Tibial nerve (tissue), 4 donors: ENCODE data around the gene LMF1. TPM values are rescaled to one million over a fixed set of nuclear protein-coding genes. Genes with fewer than 3 reads are reported as not detected.

Experiments
- DNase-seq, 2 donors: peaks; one replicate each; pipeline ENCODE4 v3.0.0-alpha.2; 2019; ENCODE audit warnings: low spot score in 2 of 2
- H3K27ac ChIP-seq, 4 donors: fragments of 200-600 bp; sonication (generic) in 3 of 4; one replicate each; pipeline ENCODE4 v1.5.1; 2017 to 2019; ENCODE audit warnings: mild to moderate bottlenecking in 1 of 4
- H3K27me3 ChIP-seq, 2 donors: fragments of 200-600 bp; sonication (generic) in 1 of 2; one replicate each; pipeline versions ENCODE4 v1.5.1 to v1.6.0; 2017 to 2019
- H3K36me3 ChIP-seq, 3 donors: fragments of 200-600 bp; sonication (generic); one replicate each; pipeline ENCODE4 v1.5.1; 2018 to 2019
- H3K4me1 ChIP-seq, 4 donors: fragments of 200-600 bp; sonication (generic) in 3 of 4; one replicate each; pipeline ENCODE4 v1.5.1; 2017 to 2019
- H3K4me3 ChIP-seq, 4 donors: fragments of 200-600 bp; sonication (generic) in 3 of 4; one replicate each; pipeline ENCODE4 v1.5.1; 2017 to 2019; ENCODE audit warnings: mild to moderate bottlenecking in 1 of 4, moderate library complexity in 1 of 4
- H3K9me3 ChIP-seq, 4 donors: fragments of 200-600 bp; sonication (generic) in 3 of 4; one replicate each; pipeline ENCODE4 v1.5.1; 2017 to 2019
- EP300 ChIP-seq, 2 donors: sonication (generic); formaldehyde crosslinking; IDR thresholded peaks; one replicate each; pipeline ENCODE4 v1.6.1; 2017; ENCODE audit warnings: antibody characterized with exemption in 2 of 2, mild to moderate bottlenecking in 1 of 2
- POLR2A ChIP-seq, 2 donors: fragments of 450-650 bp; IDR thresholded peaks; one replicate each; pipeline ENCODE4 v1.6.1; 2017; ENCODE audit warnings: antibody characterized with exemption in 2 of 2, mild to moderate bottlenecking in 2 of 2, moderate library complexity in 2 of 2
- WGBS, 2 donors: methylation state at CpG; one replicate each; pipeline ENCODE4 v1.1.5; 2018; 5-methylcytosine and 5-hydroxymethylcytosine counted together
- total RNA-seq, 4 donors: library from RNA; depleted of rRNA; stranded (reverse); fragments of >200 nt; gene quantifications; one replicate each; pipeline ENCODE4 v1.1.0, GENCODE V29; 2016
- TF ChIP-seq, protein P1 (sequence below), 5 experiments: fragments of 200-600 bp in 3 of 5; fragments of 450-650 bp in 2 of 5; sonication (generic) in 3 of 5; IDR thresholded peaks; one replicate each; pipeline ENCODE4 v1.5.1; 2016 to 2019; ENCODE audit warnings: antibody characterized with exemption in 5 of 5, mild to moderate bottlenecking in 3 of 5, moderate library complexity in 2 of 5

LMF1 gene
- total RNA-seq, 4 donors from 2014 or later = 24.5 to 58.5 (median 31.8) TPM

DNA sequence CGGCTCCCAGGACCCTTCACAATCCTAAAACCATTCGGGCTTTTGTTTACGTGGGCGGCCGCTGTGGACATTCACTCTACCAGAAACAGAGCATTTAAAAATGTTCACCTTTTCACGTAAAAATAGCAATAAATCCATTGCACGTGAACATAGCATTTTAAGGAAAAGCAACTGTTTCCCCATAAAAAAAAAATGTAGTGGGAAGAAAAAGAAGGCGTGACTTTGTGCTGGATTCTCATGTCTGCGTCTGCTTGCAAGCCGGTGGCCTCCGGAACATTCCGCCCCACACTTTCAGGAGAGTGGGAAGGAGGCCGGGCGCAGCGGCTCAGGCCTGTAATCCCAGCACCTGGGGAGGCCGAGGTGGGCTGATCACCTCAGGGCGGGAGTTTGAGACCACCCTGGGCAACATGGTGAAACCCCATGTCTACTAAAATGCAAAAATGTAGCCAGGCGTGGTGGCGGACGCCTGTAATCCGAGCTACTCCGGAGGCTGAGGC, 156.8 kb downstream of the LMF1 start:
- Histone ChIP-seq H3K27ac (peak overlapping the region in 1 of 4 donors; percentile 68), H3K4me1 (peaks cover 0 to 15% (median 0%) of the 10 kb centered on the region in 4 donors), H3K36me3 (no peaks in the 10 kb centered on the region), H3K27me3 (peaks cover 0 to 56% of the 10 kb centered on the region in 2 donors), H3K9me3 (peaks cover 0 to 6% (median 0%) of the 10 kb centered on the region in 4 donors), H3K4me3 (peak overlapping the region in 1 of 4 donors; percentile 2)
- TF ChIP-seq EP300 (IDR thresholded peaks at IDR 0.05) (no peak), POLR2A (IDR thresholded peaks at IDR 0.05) (no peak)
- TF ChIP-seq, protein P1, sequence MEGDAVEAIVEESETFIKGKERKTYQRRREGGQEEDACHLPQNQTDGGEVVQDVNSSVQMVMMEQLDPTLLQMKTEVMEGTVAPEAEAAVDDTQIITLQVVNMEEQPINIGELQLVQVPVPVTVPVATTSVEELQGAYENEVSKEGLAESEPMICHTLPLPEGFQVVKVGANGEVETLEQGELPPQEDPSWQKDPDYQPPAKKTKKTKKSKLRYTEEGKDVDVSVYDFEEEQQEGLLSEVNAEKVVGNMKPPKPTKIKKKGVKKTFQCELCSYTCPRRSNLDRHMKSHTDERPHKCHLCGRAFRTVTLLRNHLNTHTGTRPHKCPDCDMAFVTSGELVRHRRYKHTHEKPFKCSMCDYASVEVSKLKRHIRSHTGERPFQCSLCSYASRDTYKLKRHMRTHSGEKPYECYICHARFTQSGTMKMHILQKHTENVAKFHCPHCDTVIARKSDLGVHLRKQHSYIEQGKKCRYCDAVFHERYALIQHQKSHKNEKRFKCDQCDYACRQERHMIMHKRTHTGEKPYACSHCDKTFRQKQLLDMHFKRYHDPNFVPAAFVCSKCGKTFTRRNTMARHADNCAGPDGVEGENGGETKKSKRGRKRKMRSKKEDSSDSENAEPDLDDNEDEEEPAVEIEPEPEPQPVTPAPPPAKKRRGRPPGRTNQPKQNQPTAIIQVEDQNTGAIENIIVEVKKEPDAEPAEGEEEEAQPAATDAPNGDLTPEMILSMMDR (IDR thresholded peaks at IDR 0.05) = no peak
- no peak for DNase-seq
- 42 to 45% methylated on average over 22 of the region's 22 CpGs for WGBS, 2 donors

DNA sequence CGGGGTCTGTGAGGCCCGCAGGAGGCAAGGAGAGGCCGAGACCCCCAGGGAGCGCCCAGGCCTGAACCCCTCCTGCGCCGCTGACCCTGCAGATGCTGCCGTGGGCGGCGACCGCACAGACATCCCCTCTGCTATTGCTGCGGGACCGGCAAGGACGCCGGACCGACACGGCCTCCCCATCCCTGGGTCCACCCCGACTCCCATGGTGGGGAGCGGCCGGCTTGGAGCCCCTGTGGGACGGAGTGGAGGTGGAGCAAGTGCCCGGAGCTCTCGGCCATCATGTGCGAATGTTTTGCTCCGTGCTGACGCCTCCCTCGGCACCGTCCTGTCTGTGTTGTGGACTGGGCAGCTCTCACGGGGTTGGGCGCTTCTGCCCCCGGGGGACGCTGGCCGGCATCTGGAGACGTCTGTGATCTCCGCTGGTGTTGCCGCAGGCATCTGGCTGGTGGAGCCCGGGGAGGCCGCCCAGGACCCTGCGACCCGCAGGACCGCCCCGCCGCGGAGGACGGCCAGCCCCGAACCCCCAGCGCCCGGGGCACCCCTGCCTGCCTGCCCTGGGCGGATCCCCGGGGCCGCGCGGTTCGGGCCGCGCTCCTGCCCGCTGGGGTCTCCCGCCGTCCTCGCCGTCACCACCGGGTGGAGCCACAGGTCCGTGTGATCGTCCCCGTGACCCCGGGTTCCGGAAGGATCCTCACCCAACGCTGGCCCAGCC, 157.4 kb downstream of the LMF1 start:
- 12 to 15% methylated on average over 21 to 48 of the region's 67 CpGs for WGBS, 2 donors
- H3K27me3 ChIP-seq = peaks cover 0 to 50% of the 10 kb centered on the region in 2 donors
- H3K36me3 ChIP-seq = no peaks in the 10 kb centered on the region
- peak overlapping the region in 1 of 4 donors; percentile 68 for H3K27ac ChIP-seq
- peak in 1 of 2 donors; percentile 26 for DNase-seq
- peaks cover 0 to 16% (median 3%) of the 10 kb centered on the region in 4 donors for H3K4me1 ChIP-seq
- H3K9me3 ChIP-seq = peaks cover 0 to 6% (median 0%) of the 10 kb centered on the region in 4 donors
- H3K4me3 ChIP-seq = peak overlapping the region in 2 of 4 donors; percentile 2 to 33
- TF ChIP-seq EP300 (IDR thresholded peaks at IDR 0.05) = no peak
- TF ChIP-seq, protein P1 (IDR thresholded peaks at IDR 0.05) = peak; percentile 58 to 91 (median 70)
- TF ChIP-seq POLR2A (IDR thresholded peaks at IDR 0.05) = no peak

DNA sequence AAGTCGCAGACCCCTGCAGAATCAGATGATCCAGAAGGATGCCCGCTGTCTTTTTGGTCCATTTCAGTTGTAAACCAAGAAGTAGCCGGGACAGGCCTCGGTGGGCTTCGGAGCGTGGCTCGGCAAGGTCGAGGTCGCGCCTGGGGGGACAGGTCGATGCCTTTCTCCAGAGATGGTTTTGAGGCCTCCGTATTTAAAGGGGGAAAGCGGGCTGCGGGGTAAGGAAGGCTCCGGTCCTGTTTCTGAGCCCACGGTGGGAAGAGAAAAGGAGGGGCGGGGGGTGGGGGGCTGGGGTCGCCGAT, 162.7 kb downstream of the LMF1 start:
- H3K36me3 ChIP-seq = no peaks in the 10 kb centered on the region
- peak overlapping the region in 3 of 4 donors; percentile 92 to 95 (median 92) for H3K27ac ChIP-seq
- DNase-seq = no peak
- H3K9me3 ChIP-seq = peaks cover 0 to 6% (median 0%) of the 10 kb centered on the region in 4 donors
- TF ChIP-seq EP300 (IDR thresholded peaks at IDR 0.05) (no peak), POLR2A (IDR thresholded peaks at IDR 0.05) (no peak)
- TF ChIP-seq, protein P1 (IDR thresholded peaks at IDR 0.05) = no peak
- WGBS, 2 donors = 40 to 60% methylated on average over 19 of the region's 19 CpGs
- peaks cover 0 to 19% (median 14%) of the 10 kb centered on the region in 4 donors for H3K4me1 ChIP-seq
- H3K27me3 ChIP-seq = peaks cover 0 to 13% of the 10 kb centered on the region in 2 donors
- H3K4me3 ChIP-seq = peak overlapping the region; percentile 29 to 88 (median 78)

DNA sequence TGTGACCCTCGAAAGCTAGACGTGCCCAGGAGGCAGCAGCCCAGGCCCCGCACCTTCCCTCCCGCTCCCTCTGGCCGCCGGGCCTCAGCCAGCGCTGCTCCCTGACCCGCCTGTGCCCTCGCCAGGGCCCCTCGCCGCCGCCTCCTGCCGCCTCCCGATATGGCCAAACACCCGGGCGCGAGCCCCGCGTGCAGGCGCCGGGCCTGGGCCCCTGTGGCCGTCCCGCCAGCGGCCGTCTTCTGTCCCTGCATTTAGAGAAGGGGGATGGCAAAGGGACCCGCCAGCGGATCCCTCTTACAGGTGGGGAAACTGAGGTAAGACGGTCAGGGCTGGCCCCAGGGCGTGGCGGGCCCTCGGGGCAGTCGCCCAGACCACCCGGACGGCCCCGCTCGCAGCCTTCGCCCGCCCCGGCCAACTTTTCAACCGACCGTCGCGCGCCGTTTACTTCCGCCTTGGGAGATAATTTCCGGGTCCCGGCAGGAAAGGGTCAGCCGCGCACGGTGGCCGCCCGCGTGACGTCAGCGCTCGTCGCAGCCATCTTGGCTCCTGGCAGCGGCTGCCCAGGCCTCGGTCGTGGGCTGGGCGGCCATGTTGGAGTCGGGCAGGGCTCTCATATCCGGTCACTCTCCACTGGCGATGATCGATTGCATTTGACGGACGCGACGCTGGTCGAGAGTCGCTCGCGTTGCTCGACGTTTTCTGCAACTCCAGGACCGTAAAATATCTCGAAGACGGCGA, 163.3 kb downstream of the LMF1 start:
- H3K4me1 ChIP-seq = peaks cover 0 to 19% (median 14%) of the 10 kb centered on the region in 4 donors
- peak; percentile 69 to 84 for DNase-seq
- peak overlapping the region; percentile 80 to 95 (median 92) for H3K27ac ChIP-seq
- peaks cover 0 to 6% (median 0%) of the 10 kb centered on the region in 4 donors for H3K9me3 ChIP-seq
- peaks cover 0 to 14% of the 10 kb centered on the region in 2 donors for H3K27me3 ChIP-seq
- H3K4me3 ChIP-seq = peak overlapping the region; percentile 74 to 88 (median 83)
- WGBS, 2 donors = 42 to 45% methylated on average over 58 to 80 of the region's 80 CpGs
- TF ChIP-seq, protein P1 (IDR thresholded peaks at IDR 0.05) = peak in 1 of 5 experiments; percentile 10
- TF ChIP-seq EP300 (IDR thresholded peaks at IDR 0.05) (peak; percentile 76 to 92), POLR2A (IDR thresholded peaks at IDR 0.05) (peak; percentile 40 to 70)
- no peaks in the 10 kb centered on the region for H3K36me3 ChIP-seq
